HCT116 (cell line): ENCODE data around the gene KISS1R. TPM values are rescaled to one million over a fixed set of nuclear protein-coding genes. Genes with fewer than 3 reads are reported as not detected.

Experiments used
- ATAC-seq: fragments of 200-7000 bp; cut with Tn5 transposase; 2 replicates; pipeline ENCODE4 v1.9.1; 2020; ENCODE audit warnings: mild to moderate bottlenecking, moderate library complexity
- BruUV-seq: library from RNA; stranded (reverse); fragments of 400-500 nt; replicated peaks from 2 replicates; lab custom pipeline; 2021; lab: Mats Ljungman, UMichigan
- CTCF ChIA-PET: fragments of 300-600 bp; sonication (Branson Sonifier 250); formaldehyde crosslinking; loops from one replicate; lab custom pipeline; 2021; ENCODE audit warnings: antibody characterized with exemption; lab: Charles Lee
- POLR2A ChIA-PET: fragments of 300-600, 350-600 bp; sonication (Branson Sonifier 250); formaldehyde crosslinking; loops from one replicate; lab custom pipeline; 2021; ENCODE audit warnings: antibody characterized with exemption; lab: Charles Lee
- RAD21 ChIA-PET, 2 experiments: fragments of 300-600 bp; sonication (Branson Sonifier 250); formaldehyde crosslinking; loops; one replicate each; lab custom pipeline; 2023; ENCODE audit warnings: low total read pairs in 2 of 2; ENCODE audit not compliant: uncharacterized antibody in 2 of 2, unreplicated experiment in 2 of 2, low non-redundant PET in 1 of 2; lab: Charles Lee
- DNase-seq: peaks from one replicate; pipeline ENCODE4 v3.0.0-alpha.2; 2010; ENCODE audit warnings: low read depth, low spot score
- H2AFZ ChIP-seq: fragments of 200-600 bp; shearing (Covaris generic), sonication (generic); 2 replicates; pipeline ENCODE4 v1.6.1; 2017; ENCODE audit warnings: low read depth, mixed run types, mixed read lengths, antibody characterized with exemption, low read length; ENCODE audit not compliant: poor library complexity, severe bottlenecking
- H3K27ac ChIP-seq: 2 replicates; pipeline ENCODE4 v1.5.1; 2012; ENCODE audit warnings: low read depth, low read length
- H3K27me3 ChIP-seq: fragments of 200-600 bp; sonication (generic); 2 replicates; pipeline ENCODE4 v1.6.1; 2016; ENCODE audit warnings: mixed run types, low read length, mixed read lengths; ENCODE audit not compliant: insufficient read depth
- H3K36me3 ChIP-seq, 2 experiments: fragments of 200-500 bp in 1 of 2; fragments of 200-600 bp in 1 of 2; sonication (Bioruptor generic) in 1 of 2; sonication (generic) in 1 of 2; 2 replicates each; pipeline versions ENCODE4 v1.5.1 to v1.6.1; 2014 to 2016; ENCODE audit warnings: low read length in 2 of 2, inconsistent platforms in 1 of 2, mixed read lengths in 1 of 2, mixed run types in 1 of 2; ENCODE audit not compliant: insufficient read depth in 2 of 2, control insufficient read depth in 1 of 2
- H3K4me1 ChIP-seq, 2 experiments: fragments of 200-600 bp in 1 of 2; sonication (generic) in 1 of 2; 2 replicates each; pipeline versions ENCODE4 v1.5.1 to v1.6.1; 2012 to 2017; ENCODE audit warnings: low read length in 2 of 2, inconsistent platforms in 1 of 2, mild to moderate bottlenecking in 1 of 2, mixed read lengths in 1 of 2, mixed run types in 1 of 2, moderate library complexity in 1 of 2; ENCODE audit not compliant: insufficient read depth in 2 of 2, control insufficient read depth in 1 of 2
- H3K4me2 ChIP-seq: fragments of 200-600 bp; sonication (generic); 2 replicates; pipeline ENCODE4 v1.6.1; 2017; ENCODE audit warnings: mixed run types, low read length, mixed read lengths
- H3K4me3 ChIP-seq, 2 experiments: fragments of 200-600 bp in 1 of 2; sonication (generic) in 1 of 2; replicated peaks in 1 of 2; 2 replicates each; pipeline ENCODE4 v1.5.1; 2011 to 2016; ENCODE audit warnings: low read length in 2 of 2, control low read depth in 1 of 2, low read depth in 1 of 2, mild to moderate bottlenecking in 1 of 2, mixed read lengths in 1 of 2, mixed run types in 1 of 2
- H3K79me2 ChIP-seq: fragments of 200-600 bp; sonication (generic); 2 replicates; pipeline ENCODE4 v1.6.1; 2017; ENCODE audit warnings: mild to moderate bottlenecking, mixed run types, low read length, moderate library complexity, mixed read lengths; ENCODE audit not compliant: insufficient read depth
- H3K9ac ChIP-seq: fragments of 200-600 bp; sonication (generic); 2 replicates; pipeline ENCODE4 v1.6.1; 2016; ENCODE audit warnings: low read length, mixed read lengths
- H3K9me2 ChIP-seq: fragments of 200-600 bp; sonication (generic), shearing (Covaris generic); 2 replicates; pipeline ENCODE4 v1.6.1; 2017; ENCODE audit warnings: mixed run types, mild to moderate bottlenecking, moderate library complexity; ENCODE audit not compliant: insufficient read depth
- H3K9me3 ChIP-seq, 2 experiments: fragments of 200-500 bp in 1 of 2; fragments of 200-600 bp in 1 of 2; sonication (Bioruptor generic) in 1 of 2; sonication (generic) in 1 of 2; 2 replicates each; pipeline ENCODE4 v1.6.1; 2014 to 2017; ENCODE audit warnings: low read length in 2 of 2, mixed read lengths in 2 of 2, inconsistent platforms in 1 of 2, low read depth in 1 of 2, mild to moderate bottlenecking in 1 of 2, mixed run types in 1 of 2, moderate library complexity in 1 of 2; ENCODE audit not compliant: control insufficient read depth in 1 of 2, insufficient read depth in 1 of 2
- H4K20me1 ChIP-seq: fragments of 200-600 bp; sonication (generic), shearing (Covaris generic); 2 replicates; pipeline ENCODE4 v1.6.1; 2017; ENCODE audit warnings: mixed run types, mild to moderate bottlenecking, moderate library complexity; ENCODE audit not compliant: insufficient read depth
- CBX3 ChIP-seq: IDR thresholded peaks from 2 replicates; pipeline ENCODE4 v1.6.1; 2012; ENCODE audit warnings: low read depth
- EZH2 ChIP-seq: fragments of 200-600 bp; sonication (generic); IDR thresholded peaks from 2 replicates; pipeline ENCODE4 v1.6.1; 2017; ENCODE audit warnings: antibody characterized with exemption, mixed run types
- FOSL1 ChIP-seq: IDR thresholded peaks from 2 replicates; pipeline ENCODE4 v1.6.1; 2012; ENCODE audit warnings: low read depth
- POLR2AphosphoS5 ChIP-seq: IDR thresholded peaks from 2 replicates; pipeline ENCODE4 v1.6.1; 2011; ENCODE audit warnings: mild to moderate bottlenecking, low read depth, low read length, moderate library complexity
- REST ChIP-seq: IDR thresholded peaks from 2 replicates; pipeline ENCODE4 v1.6.1; 2012; ENCODE audit warnings: low read depth
- SIN3A ChIP-seq: IDR thresholded peaks from 2 replicates; pipeline ENCODE4 v1.6.1; 2012; ENCODE audit warnings: low read depth
- SP1 ChIP-seq: IDR thresholded peaks from 2 replicates; pipeline ENCODE4 v1.6.1; 2012; ENCODE audit warnings: low read depth
- YY1 ChIP-seq: IDR thresholded peaks from 2 replicates; pipeline ENCODE4 v1.6.1; 2011; ENCODE audit warnings: low read length, low read depth, moderate library complexity, mild to moderate bottlenecking; ENCODE audit not compliant: insufficient replicate concordance; ENCODE audit errors: extremely low read depth
- intact Hi-C: fragments of 100-400 bp; cut with micrococcal nuclease; formaldehyde crosslinking; loops from 2 replicates; pipeline ENCODE4 v1.10.0; 2022
- total RNA-seq: library from RNA; stranded (reverse); gene quantifications from one replicate; pipeline ENCODE4 v1.2.1, GENCODE V29; 2021; ENCODE audit not compliant: unreplicated experiment
- TF ChIP-seq, protein P1 (sequence below), 3 experiments: fragments of 200-600 bp in 1 of 3; sonication (generic) in 1 of 3; IDR thresholded peaks in 2 of 3; conservative IDR thresholded peaks in 1 of 3; 2 replicates each; pipeline ENCODE4 v1.5.1; 2012 to 2017; ENCODE audit warnings: low read depth in 2 of 3, low read length in 2 of 3, antibody characterized with exemption in 1 of 3, borderline replicate concordance in 1 of 3, control low read depth in 1 of 3, mild to moderate bottlenecking in 1 of 3, mixed read lengths in 1 of 3, mixed run types in 1 of 3, moderate library complexity in 1 of 3; ENCODE audit not compliant: insufficient read depth in 1 of 3

Gene KISS1R
- total RNA-seq, 1 experiment from 2014 or later, result 5.9 TPM

GRCh38 chr19:899336-900042 lies 17.6 kb upstream of the KISS1R start:
- Histone ChIP-seq H3K4me3 (no peak overlapping the region), H3K4me2 (no peak overlapping the region), H3K9ac (no peak overlapping the region), H3K36me3 (peaks cover 6 to 7% of the 10 kb centered on the region in 2 experiments; a peak in 3 of 4 replicates), H3K27me3 (no peaks in the 10 kb centered on the region), H3K9me2 (no peaks in the 10 kb centered on the region), H3K27ac (peak overlapping the region; percentile 49; the same call in 1 of the 2 replicates), H3K9me3 (no peaks in the 10 kb centered on the region), H2AFZ (no peak overlapping the region), H3K79me2 (peaks cover 15% of the 10 kb centered on the region; the same call in 1 of the 2 replicates), H4K20me1 (no peaks in the 10 kb centered on the region), H3K4me1 (peaks cover 6 to 16% of the 10 kb centered on the region in 2 experiments; a peak in 3 of 4 replicates)
- ATAC-seq (no peak), DNase-seq (no peak)
- ChIA-PET CTCF (no interaction called here), POLR2A (no interaction called here), RAD21 (no interaction called here)
- TF ChIP-seq REST, result no peak
- intact Hi-C loops, result no loop called here
- BruUV-seq, result no TSS peak

- Histone ChIP-seq H3K9me3 (no peaks in the 10 kb centered on the region), H3K4me3 (no peak overlapping the region), H3K79me2 (peaks cover 17% of the 10 kb centered on the region; the same call in 1 of the 2 replicates), H3K27ac (peak overlapping the region; percentile 49; the same call in 1 of the 2 replicates), H3K9ac (no peak overlapping the region), H3K36me3 (peaks cover 6 to 7% of the 10 kb centered on the region in 2 experiments; a peak in 3 of 4 replicates), H3K4me1 (peaks cover 6 to 16% of the 10 kb centered on the region in 2 experiments; a peak in 3 of 4 replicates), H3K4me2 (peak overlapping the region; percentile 32), H3K9me2 (no peaks in the 10 kb centered on the region), H2AFZ (no peak overlapping the region), H3K27me3 (no peaks in the 10 kb centered on the region), H4K20me1 (no peaks in the 10 kb centered on the region)
- ATAC-seq (peak; percentile 37; the same call in 1 of the 2 replicates), DNase-seq (no peak)
- ChIA-PET RAD21 (no interaction called here), POLR2A (no interaction called here), CTCF (no interaction called here)
- intact Hi-C loops, result no loop called here
- no TSS peak for BruUV-seq
- TF ChIP-seq SIN3A, result no peak
- TF ChIP-seq SP1, result no peak
- no peak for TF ChIP-seq POLR2AphosphoS5
- TF ChIP-seq YY1, result no peak
- TF ChIP-seq, protein P1, sequence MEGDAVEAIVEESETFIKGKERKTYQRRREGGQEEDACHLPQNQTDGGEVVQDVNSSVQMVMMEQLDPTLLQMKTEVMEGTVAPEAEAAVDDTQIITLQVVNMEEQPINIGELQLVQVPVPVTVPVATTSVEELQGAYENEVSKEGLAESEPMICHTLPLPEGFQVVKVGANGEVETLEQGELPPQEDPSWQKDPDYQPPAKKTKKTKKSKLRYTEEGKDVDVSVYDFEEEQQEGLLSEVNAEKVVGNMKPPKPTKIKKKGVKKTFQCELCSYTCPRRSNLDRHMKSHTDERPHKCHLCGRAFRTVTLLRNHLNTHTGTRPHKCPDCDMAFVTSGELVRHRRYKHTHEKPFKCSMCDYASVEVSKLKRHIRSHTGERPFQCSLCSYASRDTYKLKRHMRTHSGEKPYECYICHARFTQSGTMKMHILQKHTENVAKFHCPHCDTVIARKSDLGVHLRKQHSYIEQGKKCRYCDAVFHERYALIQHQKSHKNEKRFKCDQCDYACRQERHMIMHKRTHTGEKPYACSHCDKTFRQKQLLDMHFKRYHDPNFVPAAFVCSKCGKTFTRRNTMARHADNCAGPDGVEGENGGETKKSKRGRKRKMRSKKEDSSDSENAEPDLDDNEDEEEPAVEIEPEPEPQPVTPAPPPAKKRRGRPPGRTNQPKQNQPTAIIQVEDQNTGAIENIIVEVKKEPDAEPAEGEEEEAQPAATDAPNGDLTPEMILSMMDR (IDR thresholded peaks at IDR 0.05 in 2 of 3, conservative IDR thresholded peaks at IDR 0.05 in 1 of 3; ENCODE audit: borderline replicate concordance in 1 of 3, insufficient read depth in 1 of 3, low read depth in 2 of 3, low read length in 2 of 3), result no peak
- TF ChIP-seq EZH2, result no peak
- TF ChIP-seq FOSL1, result no peak
- no peak for TF ChIP-seq CBX3
- TF ChIP-seq REST, result no peak
Measured at GRCh38 chr19:900043-900301, 17.2 kb upstream of the KISS1R start.
